ENCODE data around the gene MRLN.
"Not testable (repeated sequence)": the region's sequence is repeated elsewhere in the genome, so short reads cannot be mapped to it uniquely, and the experiment has no call there.

Gene MRLN

GRCh38 chr10:59748834-59749233 is 4.4 kb downstream of the MRLN start:
- in situ Hi-C loops (cut with HindIII; ENCODE audit: low sequenced_read_pairs): no loop called here

DNA sequence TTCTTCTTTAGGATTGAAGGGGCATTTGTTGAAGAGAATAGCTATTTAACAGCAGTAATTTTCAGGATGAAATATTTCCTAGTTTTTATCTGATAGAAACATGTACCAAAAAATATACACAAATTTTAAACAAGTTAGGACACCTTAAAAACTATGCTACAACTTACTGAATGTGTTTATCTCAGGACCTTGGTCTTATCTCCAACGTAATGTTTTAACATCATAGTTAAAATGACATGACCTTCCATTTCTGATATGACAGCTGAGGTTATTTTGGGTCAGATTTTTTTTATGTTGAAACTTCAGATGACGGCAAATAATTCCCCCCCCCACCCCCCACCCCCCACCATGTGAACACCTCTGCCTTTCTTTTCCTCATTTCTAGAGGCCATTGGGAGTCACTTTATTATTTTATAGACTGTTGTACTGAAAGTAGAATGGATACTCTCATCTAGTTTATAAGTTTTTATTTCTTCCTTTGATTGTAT is 8.0 kb downstream of the MRLN start:
- in situ Hi-C loops (cut with HindIII; ENCODE audit: low sequenced_read_pairs): no loop called here

GRCh38 chr10:59744762-59745161 is 8.5 kb downstream of the MRLN start:
- in situ Hi-C loops (cut with HindIII; ENCODE audit: low sequenced_read_pairs): not testable (repeated sequence)

DNA sequence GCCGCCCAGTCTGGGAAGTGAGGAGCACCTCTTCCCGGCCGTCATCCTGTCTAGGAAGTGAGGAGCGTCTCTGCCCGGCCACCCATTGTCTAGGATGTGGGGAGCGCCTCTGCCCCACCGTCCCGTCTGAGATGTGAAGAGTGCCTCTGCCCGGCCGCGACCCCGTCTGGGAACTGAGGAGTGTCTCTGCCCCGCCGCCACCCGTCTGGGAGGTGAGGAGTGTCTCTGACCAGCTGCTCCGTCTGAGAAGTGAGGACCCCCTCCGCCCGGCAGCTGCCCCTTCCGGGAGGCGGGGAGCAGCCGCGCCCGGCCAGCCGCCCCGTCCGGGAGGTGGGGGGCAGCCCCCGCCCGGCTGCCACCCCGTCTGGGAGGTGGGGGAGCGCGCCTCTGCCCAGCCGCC is 9.1 kb downstream of the MRLN start:
- in situ Hi-C loops (cut with HindIII; ENCODE audit: low sequenced_read_pairs): not testable (repeated sequence)

DNA sequence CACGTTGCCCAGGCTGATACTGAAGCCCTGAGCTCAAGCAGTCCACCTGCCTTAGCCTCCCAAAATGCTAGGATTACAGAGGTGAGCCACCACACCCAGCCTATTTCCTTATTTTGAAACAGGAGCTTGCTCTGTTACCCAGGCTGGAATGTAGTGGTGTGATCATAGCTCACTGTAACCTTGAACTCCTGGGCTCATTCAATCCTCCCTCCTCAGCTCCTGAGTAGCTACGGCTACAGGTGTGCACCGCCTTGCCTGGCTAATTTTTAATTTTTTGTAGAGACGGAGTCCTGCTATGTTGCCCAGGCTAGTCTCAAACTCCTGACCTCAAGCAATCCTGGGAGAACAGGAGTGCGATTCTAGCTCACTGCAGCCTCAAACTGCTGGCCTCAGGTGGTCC is 11.7 kb downstream of the MRLN start:
- in situ Hi-C loops (cut with HindIII; ENCODE audit: low sequenced_read_pairs): no loop called here

DNA sequence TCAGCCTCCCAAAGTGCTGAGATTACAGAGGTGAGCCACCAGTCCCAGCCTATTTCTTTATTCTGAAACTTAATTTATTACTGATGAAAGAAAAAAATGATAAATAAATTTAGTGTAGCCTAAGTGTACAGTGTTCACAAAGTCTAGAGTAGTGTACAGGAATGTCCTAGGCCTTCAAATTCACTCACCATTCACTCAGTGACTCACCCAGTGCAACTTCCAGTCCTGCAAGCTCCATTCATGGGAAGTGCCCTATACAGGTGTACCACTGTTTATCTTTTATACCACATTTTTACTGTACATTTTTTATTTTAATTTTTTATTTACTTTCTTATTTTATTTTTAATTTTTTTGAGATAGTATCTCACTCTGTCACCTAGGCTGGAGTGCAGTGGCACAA is 12.2 kb downstream of the MRLN start:
- in situ Hi-C loops (cut with HindIII; ENCODE audit: low sequenced_read_pairs): no loop called here

- in situ Hi-C loops (cut with HindIII; ENCODE audit: low sequenced_read_pairs): no loop called here
Observed at GRCh38 chr10:59736749-59737148, 16.5 kb downstream of the MRLN start.

- in situ Hi-C loops (cut with HindIII; ENCODE audit: low sequenced_read_pairs): no loop called here
Observed at GRCh38 chr10:59735296-59735695, 18.0 kb downstream of the MRLN start.

GRCh38 chr10:59734014-59734462 is 19.2 kb downstream of the MRLN start:
- in situ Hi-C loops (cut with HindIII; ENCODE audit: low sequenced_read_pairs): no loop called here

DNA sequence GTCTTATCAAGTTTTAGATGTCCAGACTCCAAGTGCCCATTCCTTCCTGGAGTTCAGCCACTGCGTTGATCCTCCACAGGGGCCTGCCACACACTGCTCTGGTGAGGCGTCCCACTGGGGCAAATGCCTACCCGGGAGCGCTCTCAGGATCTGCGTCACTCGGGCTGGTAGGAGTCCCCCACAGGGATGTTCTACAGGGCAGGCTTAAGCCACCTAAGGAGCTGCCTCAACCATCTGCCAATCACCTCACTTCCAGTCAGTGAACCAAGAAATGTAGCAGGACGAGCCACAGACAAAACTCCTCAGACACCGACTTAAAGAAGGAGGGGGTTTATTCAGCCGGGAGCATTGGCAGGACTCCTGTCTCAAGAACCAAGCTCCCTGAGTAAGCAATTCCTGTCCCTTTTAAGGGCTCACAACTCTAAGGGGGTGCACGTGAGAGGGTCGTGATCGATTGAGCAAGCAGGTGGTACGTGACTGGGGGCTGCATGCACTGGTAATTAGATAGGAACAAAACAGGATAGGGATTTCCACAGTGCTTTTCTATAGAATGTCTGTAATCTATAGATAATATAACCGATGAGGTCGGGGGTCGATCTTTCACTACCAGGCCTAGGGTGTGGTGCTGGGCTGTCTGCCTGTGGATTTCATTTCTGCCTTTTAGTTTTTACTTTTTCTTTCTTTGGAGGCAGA is 19.8 kb downstream of the MRLN start:
- in situ Hi-C loops (cut with HindIII; ENCODE audit: low sequenced_read_pairs): not testable (repeated sequence)

- in situ Hi-C loops (cut with HindIII; ENCODE audit: low sequenced_read_pairs): not testable (repeated sequence)
Observed at GRCh38 chr10:59732849-59733248, 20.4 kb downstream of the MRLN start.

- in situ Hi-C loops (cut with HindIII; ENCODE audit: low sequenced_read_pairs): not testable (repeated sequence)
Observed at GRCh38 chr10:59729167-59729566, 24.1 kb downstream of the MRLN start.

- in situ Hi-C loops (cut with HindIII; ENCODE audit: low sequenced_read_pairs): no loop called here
Observed at GRCh38 chr10:59724098-59724938, 28.9 kb downstream of the MRLN start.

GRCh38 chr10:59720377-59720776 is 32.9 kb downstream of the MRLN start:
- in situ Hi-C loops (cut with HindIII; ENCODE audit: low sequenced_read_pairs): no loop called here

DNA sequence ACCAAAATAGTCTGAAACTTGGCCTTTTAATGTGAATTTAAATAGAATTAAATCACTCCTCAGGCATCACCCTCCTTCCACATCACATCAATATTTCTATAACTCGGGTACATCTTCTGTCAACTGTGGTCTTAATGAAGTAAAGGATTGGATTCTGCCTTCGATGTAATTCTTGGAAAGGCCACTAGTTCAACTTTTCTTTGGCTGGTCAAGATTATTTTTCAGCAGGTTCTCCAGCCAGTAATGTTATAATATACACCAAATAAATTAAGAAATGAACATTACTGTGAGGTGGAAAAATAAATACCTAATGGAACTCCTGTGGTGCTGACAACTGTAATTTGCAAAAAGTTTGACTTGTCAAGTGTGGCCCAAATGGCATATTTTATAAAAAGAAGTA is 33.9 kb downstream of the MRLN start:
- in situ Hi-C loops (cut with HindIII; ENCODE audit: low sequenced_read_pairs): no loop called here

DNA sequence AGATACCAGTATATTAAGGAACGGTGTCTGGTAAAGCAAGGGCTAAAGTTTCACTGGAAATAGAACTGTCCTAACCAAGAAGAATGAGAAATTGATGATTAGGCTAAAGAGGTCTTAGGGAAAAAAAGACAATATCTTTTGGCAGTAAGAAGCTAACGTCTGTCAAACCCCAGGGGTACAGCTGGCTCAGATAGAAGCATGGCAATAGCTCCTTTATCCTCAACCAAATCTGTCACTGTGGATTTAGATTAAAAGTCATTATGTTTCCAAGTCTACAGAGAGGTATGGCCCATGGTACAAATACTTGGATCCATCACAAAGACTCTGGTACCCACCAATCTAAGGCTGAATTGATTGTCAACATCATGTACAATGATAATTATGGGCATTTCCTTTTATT is 35.0 kb downstream of the MRLN start:
- in situ Hi-C loops (cut with HindIII; ENCODE audit: low sequenced_read_pairs): no loop called here

DNA sequence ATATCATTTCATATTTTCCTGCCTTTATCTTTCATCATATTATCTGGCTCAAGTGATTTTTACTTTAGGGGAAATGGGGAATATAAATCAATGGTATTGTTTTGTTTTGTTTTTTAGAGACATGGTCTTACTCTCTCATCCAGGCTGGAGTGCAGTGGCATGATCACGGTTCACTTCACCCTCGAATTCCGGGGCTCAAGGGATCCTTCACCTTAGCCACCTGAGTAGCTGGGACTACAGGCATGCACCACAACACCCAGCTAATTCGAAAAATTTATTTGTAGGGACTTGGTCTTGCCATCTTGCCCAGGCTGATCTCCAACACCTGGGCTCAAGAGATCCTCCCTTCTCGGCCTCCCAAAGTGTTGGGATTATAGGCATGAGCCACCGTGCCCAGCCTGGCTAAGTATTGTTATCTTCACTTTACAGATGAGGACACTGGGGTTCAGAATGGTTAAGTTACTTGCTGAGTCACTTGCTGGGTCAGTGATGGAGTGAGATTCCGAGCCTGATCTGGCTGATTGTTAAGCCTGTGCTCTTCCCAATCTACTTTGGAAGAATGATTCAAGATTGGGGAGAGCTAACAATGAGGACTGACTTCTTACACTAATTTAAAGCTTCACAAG is 39.9 kb downstream of the MRLN start:
- in situ Hi-C loops (cut with HindIII; ENCODE audit: low sequenced_read_pairs): loop anchor here (5.0 kb wide), 1 partner anchor 69 kb away; no protein-coding TSS in a partner anchor

GRCh38 chr10:59711871-59712494 is 41.3 kb downstream of the MRLN start:
- in situ Hi-C loops (cut with HindIII; ENCODE audit: low sequenced_read_pairs): loop anchor here (5.0 kb wide), 1 partner anchor 70 kb away; no protein-coding TSS in a partner anchor

- in situ Hi-C loops (cut with HindIII; ENCODE audit: low sequenced_read_pairs): loop anchor here (5.0 kb wide), 1 partner anchor 73 kb away; no protein-coding TSS in a partner anchor
Observed at GRCh38 chr10:59709395-59710125, 43.7 kb downstream of the MRLN start, which contains the start of gene SLC16A9. SLC16A9 (minus strand) TSS chr10:59709850; CDS start chr10:59684291, 25,559 bp downstream.

DNA sequence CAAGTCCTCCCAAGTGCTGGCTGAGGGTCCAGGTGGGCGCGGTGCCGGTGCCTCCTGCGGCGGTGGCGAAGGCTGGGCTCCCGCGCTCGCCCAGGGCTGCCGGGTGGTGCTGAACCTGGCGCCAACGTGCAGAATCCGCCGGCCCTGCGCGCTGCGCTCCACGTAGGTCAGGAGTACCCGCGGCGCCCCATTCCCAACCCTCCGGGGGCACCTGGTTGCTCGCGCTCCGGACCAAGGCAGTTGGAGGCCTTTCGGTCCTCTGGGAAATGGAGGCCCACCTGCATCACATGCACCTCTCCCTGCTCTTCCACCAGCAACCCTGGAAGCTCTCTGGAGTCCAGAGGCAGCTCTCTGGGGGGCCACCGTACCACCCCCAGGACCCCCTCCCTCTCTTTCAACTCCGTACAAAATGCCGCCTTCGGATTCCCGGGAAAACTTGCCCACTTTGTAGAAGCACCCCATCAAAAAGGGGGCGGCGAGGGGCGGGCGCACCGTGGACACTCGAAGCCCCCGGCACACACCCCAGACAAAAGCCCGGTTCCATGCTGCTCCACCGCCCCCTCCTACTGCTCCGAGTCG is 44.4 kb downstream of the MRLN start:
- in situ Hi-C loops (cut with HindIII; ENCODE audit: low sequenced_read_pairs): no loop called here

All from endothelial cell of hepatic sinusoid (primary cell).